GM12878 (cell line): ENCODE results near the gene EIF5B. TPM values are rescaled to one million over a fixed set of nuclear protein-coding genes. Genes with fewer than 3 reads are reported as not detected.

Experiments used
- ATAC-seq: fragments of 200-7000 bp; cut with Tn5 transposase; 3 replicates; pipeline ENCODE4 v1.9.1; 2020; ENCODE audit warnings: mild to moderate bottlenecking, moderate library complexity
- Bru-seq: library from RNA; stranded (reverse); fragments of 400-500 nt; gene quantifications from one replicate; lab custom pipeline; 2021; lab: Mats Ljungman, UMichigan
- BruChase-seq, 2 experiments: library from RNA; stranded (reverse); fragments of 400-500 nt; gene quantifications; one replicate each; lab custom pipeline; 2021; lab: Mats Ljungman, UMichigan
- BruUV-seq: library from RNA; stranded (reverse); fragments of 400-500 nt; replicated peaks from 2 replicates; lab custom pipeline; 2021; lab: Mats Ljungman, UMichigan
- CTCF ChIA-PET: fragments of 300-600 bp; sonication (Branson Sonifier 250); formaldehyde crosslinking; extraction: SDS; loops from one replicate; lab custom pipeline; 2021; ENCODE audit warnings: inconsistent platforms; lab: Yijun Ruan, JAX
- POLR2A ChIA-PET: fragments of 350-600 bp; formaldehyde crosslinking; extraction: SDS; loops from one replicate; lab custom pipeline; 2021; ENCODE audit warnings: inconsistent platforms; lab: Charles Lee
- RAD21 ChIA-PET: fragments of 300-600 bp; sonication (Branson Sonifier 250); formaldehyde crosslinking; loops from one replicate; lab custom pipeline; 2023; ENCODE audit warnings: antibody characterized with exemption; ENCODE audit not compliant: unreplicated experiment; lab: Charles Lee
- SMC1A ChIA-PET: fragments of 300-600 bp; sonication (Branson Sonifier 250); formaldehyde crosslinking; loops from one replicate; lab custom pipeline; 2023; ENCODE audit not compliant: unreplicated experiment, uncharacterized antibody; lab: Charles Lee
- DNase-seq: peaks from one replicate; pipeline ENCODE4 v3.0.0-alpha.2; 2011; ENCODE audit warnings: low read depth, low spot score
- FAIRE-seq: peaks from 3 replicates; lab custom pipeline; 2011; peaks lifted over from hg19 to GRCh38; lab: Jason Lieb, UNC
- H2AFZ ChIP-seq: 2 replicates; pipeline ENCODE4 v1.6.0; 2011; ENCODE audit warnings: low read depth, low read length, control low read depth; ENCODE audit not compliant: control insufficient read depth
- H3K27ac ChIP-seq: 2 replicates; pipeline ENCODE4 v1.5.1; 2011; ENCODE audit warnings: control low read depth; ENCODE audit not compliant: control insufficient read depth, insufficient read depth
- H3K27me3 ChIP-seq, 2 experiments: replicated peaks in 1 of 2; 2 replicates each; pipeline versions ENCODE4 v1.6.0 to v1.6.1; 2011; ENCODE audit warnings: low read length in 1 of 2; ENCODE audit not compliant: control insufficient read depth in 2 of 2, insufficient read depth in 2 of 2
- H3K36me3 ChIP-seq, 2 experiments: 2 replicates each; pipeline ENCODE4 v1.5.1; 2011; ENCODE audit warnings: low read length in 1 of 2; ENCODE audit not compliant: control insufficient read depth in 2 of 2, insufficient read depth in 2 of 2
- H3K4me1 ChIP-seq: 2 replicates; pipeline ENCODE4 v1.6.1; 2011; ENCODE audit warnings: mild to moderate bottlenecking, low read length, moderate library complexity, mixed read lengths; ENCODE audit not compliant: control insufficient read depth, insufficient read depth
- H3K4me2 ChIP-seq: 2 replicates; pipeline ENCODE4 v1.6.0; 2011; ENCODE audit warnings: control low read depth; ENCODE audit not compliant: control insufficient read depth, insufficient read depth
- H3K4me3 ChIP-seq: fragments of 200-600 bp; sonication (generic); 2 replicates; pipeline ENCODE4 v1.5.1; 2016
- H3K79me2 ChIP-seq: 2 replicates; pipeline ENCODE4 v1.6.0; 2011; ENCODE audit warnings: low read length; ENCODE audit not compliant: control insufficient read depth, insufficient read depth
- H3K9ac ChIP-seq: 2 replicates; pipeline ENCODE4 v1.8.0; 2011; ENCODE audit warnings: low read length, control low read depth, mixed read lengths; ENCODE audit not compliant: control insufficient read depth, insufficient read depth
- H3K9me3 ChIP-seq: replicated peaks from 3 replicates; pipeline ENCODE4 v1.5.1; 2011; ENCODE audit warnings: mild to moderate bottlenecking, low read length; ENCODE audit not compliant: control insufficient read depth, insufficient read depth
- H4K20me1 ChIP-seq: 2 replicates; pipeline ENCODE4 v1.6.0; 2011; ENCODE audit not compliant: control insufficient read depth, insufficient read depth
- BRCA1 ChIP-seq: IDR thresholded peaks from 2 replicates; pipeline ENCODE4 v1.6.1; 2011; ENCODE audit warnings: low read depth, low read length, improper control_type of control experiment
- CBX5 ChIP-seq: sonication (generic); IDR thresholded peaks from 2 replicates; pipeline ENCODE4 v1.6.1; 2016; ENCODE audit warnings: low read depth, moderate library complexity, mild to moderate bottlenecking, inconsistent platforms
- CHD2 ChIP-seq: IDR thresholded peaks from 2 replicates; pipeline ENCODE4 v1.6.1; 2011; ENCODE audit warnings: low read depth, low read length, improper control_type of control experiment, borderline replicate concordance
- KAT2A ChIP-seq: conservative IDR thresholded peaks from 2 replicates; pipeline ENCODE4 v1.6.1; 2011; ENCODE audit warnings: low read depth, low read length; ENCODE audit not compliant: control insufficient read depth
- MEF2A ChIP-seq: IDR thresholded peaks from 2 replicates; pipeline ENCODE4 v1.6.1; 2011; ENCODE audit warnings: low read depth, mild to moderate bottlenecking, low read length, moderate library complexity; ENCODE audit not compliant: insufficient read depth
- MXI1 ChIP-seq: fragments of 150-350 bp; IDR thresholded peaks from 2 replicates; pipeline ENCODE4 v1.6.1; 2011; ENCODE audit warnings: low read depth, mild to moderate bottlenecking, inconsistent platforms, low read length, improper control_type of control experiment
- PML ChIP-seq: IDR thresholded peaks from 2 replicates; pipeline ENCODE4 v1.6.1; 2012; ENCODE audit warnings: low read length, inconsistent platforms
- RAD21 ChIP-seq: IDR thresholded peaks from 2 replicates; pipeline ENCODE4 v1.6.1; 2011; ENCODE audit warnings: mild to moderate bottlenecking, low read depth, low read length, moderate library complexity; ENCODE audit not compliant: insufficient read depth
- SP1 ChIP-seq: IDR thresholded peaks from one replicate; pipeline ENCODE4 v1.6.1; 2011; ENCODE audit warnings: low read depth, low read length
- WRNIP1 ChIP-seq: IDR thresholded peaks from 2 replicates; pipeline ENCODE4 v1.6.1; 2011; ENCODE audit warnings: low read depth, low read length, improper control_type of control experiment, borderline replicate concordance
- ZBTB33 ChIP-seq: fragments of 450-650 bp; IDR thresholded peaks from 2 replicates; pipeline ENCODE4 v1.6.1; 2017; ENCODE audit warnings: mild to moderate bottlenecking
- ZNF622 ChIP-seq: fragments of 450-650 bp; IDR thresholded peaks from 2 replicates; pipeline ENCODE4 v1.6.1; 2017; ENCODE audit warnings: mild to moderate bottlenecking, inconsistent platforms
- WGBS: methylation state at CpG from one replicate; pipeline ENCODE4 v1.1.6; 2016; ENCODE audit warnings: low lambda C conversion rate; ENCODE audit not compliant: insufficient replicate concordance, insufficient coverage; ENCODE audit errors: missing lambda C conversion rate; 5-methylcytosine and 5-hydroxymethylcytosine counted together
- in situ Hi-C: fragments of 300-500 bp; cut with MboI; formaldehyde crosslinking; loops from 9 replicates; pipeline ENCODE4 v1.14.3; 2018; ENCODE audit warnings: mixed read lengths
- intact Hi-C: fragments of 100-400 bp; cut with micrococcal nuclease; formaldehyde crosslinking; loops from one replicate; pipeline ENCODE4 v1.14.2; 2022; ENCODE audit not compliant: unreplicated experiment
- long read RNA-seq, 2 experiments: library from polyadenylated mRNA; unstranded; transcript quantifications; one replicate each; pipeline ENCODE4 v2.0.0, GENCODE V29; 2019 to 2020
- polyA minus RNA-seq, 3 experiments: library from RNA; depleted of rRNA, polyadenylated mRNA; stranded (reverse); fragments of >200 nt; gene quantifications; 2 replicates each; pipeline ENCODE4 v1.2.3, GENCODE V29; 2011
- polyA plus RNA-seq, 11 experiments: library from polyadenylated mRNA; depleted of rRNA in 4 of 11; unstranded in 6 of 11; stranded (reverse) in 5 of 11; fragments of >200 nt; fragmentation: Nextera tagmentation in 4 of 11; fragmentation: Illumina TruSeq in 1 of 11; extraction: Ambion mirVana in 4 of 11; extraction: Trizol in 1 of 11; gene quantifications; 1 replicate in 1 of 11; 2 replicates in 10 of 11; pipeline versions ENCODE4 v1.2.1 to v1.2.3, GENCODE V29; 2011 to 2016; ENCODE audit warnings: inconsistent platforms in 2 of 11, missing spikeins in 2 of 11, low read depth in 1 of 11
- total RNA-seq, 4 experiments: library from RNA; depleted of rRNA in 3 of 4; stranded (reverse); fragments of >200 nt in 3 of 4; fragmentation: Illumina TruSeq in 1 of 4; extraction: Trizol in 1 of 4; gene quantifications; 2 replicates each; pipeline versions ENCODE4 v1.2.1 to v1.2.3, GENCODE V29; 2013 to 2021

Gene EIF5B
- total RNA-seq (2013; cell fraction: nucleolus; rRNA removed) = 71.7 and 75.7 TPM in 2 replicates
- total RNA-seq (2014; rRNA removed) (37.6 and 42.0 TPM in 2 replicates), total RNA-seq (2014; rRNA removed; fragmentation: Illumina TruSeq; extraction: Trizol) (33.9 and 38.7 TPM in 2 replicates), total RNA-seq (2021) (47.0 and 53.8 TPM in 2 replicates), polyA plus RNA-seq (2011; rRNA removed) (21.7 and 22.1 TPM in 2 replicates), polyA plus RNA-seq (2014; fragmentation: Illumina TruSeq; extraction: Trizol) (119 and 143 TPM in 2 replicates), polyA plus RNA-seq (2014; fragmentation: Nextera tagmentation; extraction: Ambion mirVana) (10 to 100 TPM; 38.2 to 52.4 TPM), polyA plus RNA-seq (2014; rRNA removed) (36.7 and 37.2 TPM in 2 replicates), polyA plus RNA-seq (2016; fragmentation: Nextera tagmentation; extraction: Ambion mirVana) (10 to 100 TPM; 43.5 to 46.7 TPM), polyA minus RNA-seq (2011; rRNA and poly(A)+ RNA removed) (45.9 and 49.7 TPM in 2 replicates), Bru-seq, nascent RNA (percentile 92 among the genes with signal in this experiment), BruChase-seq, experiment 1, labeled RNA remaining after a 6-hour chase (percentile 97 among the genes with signal in this experiment), BruChase-seq, experiment 2, labeled RNA remaining after a 2-hour chase (percentile 93 among the genes with signal in this experiment)
- 26.3 TPM for polyA plus RNA-seq (2011; ENCODE audit: low read depth)
- polyA plus RNA-seq (2011; cell fraction: cytosol; rRNA removed) = 13.9 and 23.8 TPM in 2 replicates
- polyA plus RNA-seq (2011; cell fraction: nucleus; rRNA removed) = 30.4 and 39.6 TPM in 2 replicates
- 49.7 and 50.1 TPM in 2 replicates for polyA plus RNA-seq (2012)
- polyA minus RNA-seq (2011; cell fraction: cytosol; rRNA and poly(A)+ RNA removed) = 5.3 and 7.8 TPM in 2 replicates
- polyA minus RNA-seq (2011; cell fraction: nucleus; rRNA and poly(A)+ RNA removed) = 34.8 and 50.1 TPM in 2 replicates
- long read RNA-seq, experiment 1, partial matches to known transcripts = 77 of 78 reads
- long read RNA-seq, experiment 1, other reads (novel, unspliced or antisense) = 1 of 78 reads
- long read RNA-seq, experiment 2, partial matches to known transcripts = 99 of 104 reads
- long read RNA-seq, experiment 2, other reads (novel, unspliced or antisense) = 4 of 104 reads

- H3K79me2 ChIP-seq = peaks cover 79% of the 10 kb centered on the region
- FAIRE-seq = peak; percentile 77
- no TSS peak for BruUV-seq
- H4K20me1 ChIP-seq = no peaks in the 10 kb centered on the region
- no peaks in the 10 kb centered on the region for H3K9me3 ChIP-seq
- peaks cover 5% of the 10 kb centered on the region for H3K4me1 ChIP-seq
- CTCF ChIA-PET = interaction anchor here (0.7 to 2.7 kb wide), 12 partner anchors 8 to 196 kb away, joined by 3 to 15 read pairs (median 6); partner anchors contain the start of genes C2orf15, LIPT1, REV1 and TSGA10
- H2AFZ ChIP-seq = peak within 1 kb of the TSS; percentile 98
- peak; percentile 87 for ATAC-seq
- H3K9ac ChIP-seq = peak within 1 kb of the TSS; percentile 85
- POLR2A ChIA-PET = interaction anchor here (0.6 to 3.6 kb wide), 10 partner anchors 11 to 1645 kb away, joined by 3 to 30 read pairs (median 4); partner anchors contain the start of genes C2orf15, LIPT1 and TSGA10
- SMC1A ChIA-PET = interaction anchor here (0.8 to 5.6 kb wide), 12 partner anchors 10 to 177 kb away, joined by 3 to 32 read pairs (median 4); no protein-coding TSS in a partner anchor
- intact Hi-C loops = loop anchor here (5.0 kb wide), 1 partner anchor 250 kb away; no protein-coding TSS in a partner anchor
- peak; percentile 90 for DNase-seq
- peak within 1 kb of the TSS; percentile 98 for H3K4me2 ChIP-seq
- peak within 1 kb of the TSS; percentile 89 for H3K4me3 ChIP-seq
- under 1% methylated on average over 77 of the region's 87 CpGs for WGBS
- peaks cover 0 to 10% of the 10 kb centered on the region in 2 experiments; a peak in 1 of 4 replicates for H3K36me3 ChIP-seq
- RAD21 ChIA-PET = interaction anchor here (0.8 to 4.5 kb wide), 6 partner anchors 10 to 606 kb away, joined by 3 to 29 read pairs (median 4); partner anchors contain the start of genes C2orf15 and MGAT4A
- no peaks in the 10 kb centered on the region for H3K27me3 ChIP-seq
- peak within 1 kb of the TSS; percentile 98 for H3K27ac ChIP-seq
- in situ Hi-C loops = no loop called here
- TF ChIP-seq MEF2A (0 out of 2 replicates have a peak, but pooled peaks have one; percentile 35), RAD21 (peak; percentile 10; the same call in 1 of the 2 replicates), KAT2A (no peak), ZBTB33 (no peak), PML (peak; percentile 67; the same call in 1 of the 2 replicates), MXI1 (peak; percentile 96), CHD2 (peak; percentile 83), WRNIP1 (0 out of 2 replicates have a peak, but pooled peaks have one; percentile 91), BRCA1 (0 out of 2 replicates have a peak, but pooled peaks have one; percentile 20), SP1 (no peak), ZNF622 (no peak), CBX5 (no peak)
Measured at GRCh38 chr2:99337113-99338028, at the start of gene EIF5B. Gene EIF5B, plus strand, starts transcription at chr2:99337389. Its CDS starts 166 bp downstream, at chr2:99337555.
